GM12872 (cell line): Measurements from ENCODE around the gene SMIM3.

Experiments
- CTCF ChIP-seq: IDR thresholded peaks from 3 replicates; pipeline ENCODE4 v1.5.1; 2011; ENCODE audit warnings: low read depth, mild to moderate bottlenecking, low read length, moderate library complexity; ENCODE audit not compliant: insufficient read depth

The SMIM3 gene

GRCh38 chr5:150789943-150790611, 11.5 kb downstream of the SMIM3 start:
- no peak for TF ChIP-seq CTCF

- TF ChIP-seq CTCF, result no peak
Observed at GRCh38 chr5:150791536-150791935, 13.0 kb downstream of the SMIM3 start.

- TF ChIP-seq CTCF, result no peak
Observed at GRCh38 chr5:150794927-150795326, 16.4 kb downstream of the SMIM3 start.

DNA sequence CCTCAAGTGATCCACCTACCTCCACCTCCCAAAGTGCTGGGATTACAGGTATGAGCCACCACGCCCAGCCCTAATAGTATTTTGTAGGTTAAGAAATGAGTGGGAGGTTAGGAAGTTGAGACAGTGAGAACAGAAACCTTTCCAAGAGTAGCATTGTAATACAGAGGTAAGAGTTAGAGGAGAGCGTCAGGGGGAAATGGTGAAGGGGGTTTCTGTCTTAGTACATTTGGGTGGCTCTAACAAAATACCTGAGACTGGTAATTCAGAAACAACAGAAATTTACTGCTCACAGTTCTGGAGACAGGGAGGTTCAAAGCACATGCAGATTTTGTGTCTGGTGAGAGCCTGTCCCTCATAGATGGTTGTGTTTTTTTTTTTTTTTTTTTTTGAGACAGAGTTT, 18.8 kb downstream of the SMIM3 start:
- TF ChIP-seq CTCF, result no peak

DNA sequence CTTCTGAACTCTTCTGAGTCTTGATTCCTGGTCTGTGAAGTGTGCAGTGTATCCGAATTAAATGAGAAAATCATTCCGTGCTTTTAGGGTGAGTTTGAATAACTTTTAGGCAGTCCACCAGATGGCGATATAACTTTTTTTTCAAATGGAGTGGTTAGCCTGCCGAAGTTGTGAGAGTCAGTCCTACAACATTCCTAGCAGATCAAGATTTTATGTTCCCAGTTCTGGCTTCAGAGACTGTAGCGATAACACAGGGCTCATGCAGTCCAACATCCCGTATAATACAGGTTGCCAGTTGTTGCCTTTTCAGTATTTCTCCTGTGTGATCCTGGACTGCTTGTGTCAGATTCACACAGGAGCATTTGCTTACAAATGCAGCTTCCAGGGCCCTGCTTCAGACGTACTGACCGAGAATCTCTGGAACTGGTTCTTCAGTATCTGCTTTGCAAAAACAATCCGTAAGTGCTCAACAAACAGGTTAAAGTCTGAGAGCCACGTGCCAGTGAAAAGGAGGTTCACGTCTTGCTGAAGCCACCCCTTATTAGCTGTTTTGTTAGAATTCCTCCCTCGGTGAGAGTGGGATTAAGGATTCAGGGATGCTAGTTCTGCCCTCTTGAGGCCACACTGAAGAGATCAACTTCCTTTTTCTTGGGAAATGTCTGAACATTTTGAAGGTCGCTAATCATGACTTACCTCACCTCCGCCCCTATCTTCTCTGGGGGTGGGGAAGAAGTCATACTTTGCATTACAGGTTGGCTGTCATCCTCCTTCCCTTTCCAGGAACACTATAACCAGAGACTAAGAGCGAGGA, 22.8 kb downstream of the SMIM3 start:
- TF ChIP-seq CTCF, result peak; percentile 52

DNA sequence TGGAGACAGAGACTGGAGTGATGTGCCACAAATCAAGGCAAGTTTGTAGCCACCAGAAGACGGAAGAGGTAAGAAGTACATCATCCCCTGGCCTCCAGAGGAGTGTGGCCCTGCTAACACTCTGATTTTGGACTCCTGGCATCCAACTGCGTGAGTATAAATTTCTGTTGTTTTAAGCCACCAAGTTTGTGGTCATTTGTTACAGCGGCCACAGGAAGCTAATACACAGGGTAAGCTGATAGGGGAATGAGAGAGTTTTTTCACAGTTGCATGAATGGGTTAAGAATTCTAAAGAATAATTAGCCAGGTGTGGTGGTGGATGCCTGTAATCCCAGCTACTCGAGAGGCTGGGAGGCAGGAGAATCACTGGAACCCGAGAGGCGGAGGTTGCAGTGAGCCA, 25.8 kb downstream of the SMIM3 start:
- TF ChIP-seq CTCF, result no peak

DNA sequence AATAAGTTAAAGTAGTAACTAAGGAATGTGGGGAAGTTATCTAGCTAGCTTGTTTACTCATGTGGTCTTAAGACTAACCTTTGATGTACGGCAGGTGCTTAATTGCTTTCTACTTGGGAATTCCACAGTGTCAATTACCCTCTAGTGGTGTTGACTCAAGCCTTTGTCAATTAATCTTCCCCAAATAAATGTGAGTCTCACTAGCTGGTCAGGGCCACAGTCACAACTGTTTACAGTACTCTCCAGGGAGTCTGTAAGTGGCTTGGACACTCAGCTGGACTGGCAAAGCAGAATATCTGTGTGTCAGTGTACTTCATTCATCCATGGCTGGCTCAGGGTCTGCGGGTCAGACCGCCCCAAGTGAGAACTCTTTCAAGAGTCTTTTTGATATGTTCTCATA, 30.8 kb downstream of the SMIM3 start:
- TF ChIP-seq CTCF, result no peak
